HepG2 (cell line): ENCODE measurements around the gene ENTPD2. TPM values are rescaled to one million over a fixed set of nuclear protein-coding genes. Genes with fewer than 3 reads are reported as not detected.
A peak's percentile ranks its signal among the peaks of the same experiment; 100 is the strongest.

Experiments used
- IKZF5 ChIP-seq: IDR thresholded peaks from 2 replicates; pipeline ENCODE4 v1.6.1; 2018; ENCODE audit warnings: missing genetic modification reagents, mild to moderate bottlenecking, missing compliant biosample characterization
- MXD3 ChIP-seq: IDR thresholded peaks from 2 replicates; pipeline ENCODE4 v1.6.1; 2016; ENCODE audit warnings: mild to moderate bottlenecking, missing biosample characterization, missing genetic modification reagents
- PHF8 ChIP-seq: sonication (generic); formaldehyde crosslinking; IDR thresholded peaks from 2 replicates; pipeline ENCODE4 v1.5.0; 2020; ENCODE audit warnings: missing genetic modification reagents
- RAD21 ChIP-seq: fragments of 450-650 bp; formaldehyde crosslinking; IDR thresholded peaks from 2 replicates; pipeline ENCODE4 v1.5.0; 2020; ENCODE audit warnings: mild to moderate bottlenecking
- ZFYVE20 ChIP-seq: sonication (generic); formaldehyde crosslinking; IDR thresholded peaks from 2 replicates; pipeline ENCODE4 v1.8.0; 2023; ENCODE audit warnings: low read depth, mild to moderate bottlenecking, moderate library complexity, missing genetic modification reagents, borderline replicate concordance
- ZNF281 ChIP-seq: sonication (generic); formaldehyde crosslinking; IDR thresholded peaks from 2 replicates; pipeline ENCODE4 v1.4.0; 2020; ENCODE audit warnings: missing genetic modification reagents, borderline replicate concordance
- ZNF501 ChIP-seq: sonication (generic); formaldehyde crosslinking; IDR thresholded peaks from 2 replicates; pipeline ENCODE4 v1.5.1; 2020; ENCODE audit warnings: mild to moderate bottlenecking, moderate library complexity, missing genetic modification reagents
- ZNF512 ChIP-seq: sonication (generic); formaldehyde crosslinking; IDR thresholded peaks from 2 replicates; pipeline ENCODE4 v1.4.0; 2020; ENCODE audit warnings: mild to moderate bottlenecking, missing genetic modification reagents
- ZNF530 ChIP-seq: sonication (generic); formaldehyde crosslinking; IDR thresholded peaks from 2 replicates; pipeline ENCODE4 v1.5.0; 2020; ENCODE audit warnings: low read depth, mild to moderate bottlenecking, missing genetic modification reagents
- ZNF598 ChIP-seq: sonication (generic); formaldehyde crosslinking; IDR thresholded peaks from 2 replicates; pipeline ENCODE4 v1.5.1; 2020; ENCODE audit warnings: mild to moderate bottlenecking, missing genetic modification reagents, borderline replicate concordance
- polyA plus RNA-seq, 8 experiments: library from polyadenylated mRNA; depleted of rRNA in 3 of 8; stranded (reverse) in 7 of 8; unstranded in 1 of 8; fragments of >200 nt; fragmentation: Illumina TruSeq in 4 of 8; extraction: Trizol in 4 of 8; gene quantifications; 2 replicates each; pipeline versions ENCODE4 v1.2.1 to v1.2.3, GENCODE V29; 2011 to 2016; ENCODE audit warnings: low read depth in 4 of 8, missing spikeins in 1 of 8, mixed read lengths in 1 of 8; ENCODE audit not compliant: insufficient read depth in 1 of 8
- total RNA-seq, 5 experiments: library from RNA; depleted of rRNA; stranded (reverse); fragments of >200 nt; fragmentation: Illumina TruSeq; extraction: Trizol; gene quantifications; 2 replicates each; pipeline ENCODE4 v1.2.3, GENCODE V29; 2016; ENCODE audit warnings: low read depth in 1 of 5
- TF ChIP-seq, protein P1 (sequence below), 2 experiments: sonication (generic) in 1 of 2; formaldehyde crosslinking in 1 of 2; IDR thresholded peaks; 2 replicates each; pipeline versions ENCODE4 v1.6.1 to v1.9.0; 2014 to 2022; ENCODE audit warnings: antibody characterized with exemption in 1 of 2, borderline replicate concordance in 1 of 2, inconsistent platforms in 1 of 2, low read depth in 1 of 2, missing genetic modification reagents in 1 of 2

The ENTPD2 gene
- total and polyA plus RNA-seq, 2 of the 13 experiments (the other 11 are each of a cell fraction or from before 2014, with no cell fraction given): 0.95 to 3.2 TPM

- TF ChIP-seq ZNF512 (CRISPR knock-in tag) (0 out of 2 replicates have a peak, but pooled peaks have one; percentile 34), PHF8 (peak; percentile 64), MXD3 (CRISPR knock-in tag) (0 out of 2 replicates have a peak, but pooled peaks have one; percentile 31), ZFYVE20 (no peak), ZNF501 (CRISPR knock-in tag) (peak; percentile 52; the same call in 1 of the 2 replicates), ZNF281 (CRISPR knock-in tag) (0 out of 2 replicates have a peak, but pooled peaks have one; percentile 23), RAD21 (CRISPR knock-in tag) (peak; percentile 11; the same call in 1 of the 2 replicates), ZNF530 (CRISPR knock-in tag) (no peak), ZNF598 (CRISPR knock-in tag) (peak; percentile 83; the same call in 1 of the 2 replicates), IKZF5 (CRISPR knock-in tag) (peak; percentile 38; the same call in 1 of the 2 replicates)
- TF ChIP-seq, protein P1, sequence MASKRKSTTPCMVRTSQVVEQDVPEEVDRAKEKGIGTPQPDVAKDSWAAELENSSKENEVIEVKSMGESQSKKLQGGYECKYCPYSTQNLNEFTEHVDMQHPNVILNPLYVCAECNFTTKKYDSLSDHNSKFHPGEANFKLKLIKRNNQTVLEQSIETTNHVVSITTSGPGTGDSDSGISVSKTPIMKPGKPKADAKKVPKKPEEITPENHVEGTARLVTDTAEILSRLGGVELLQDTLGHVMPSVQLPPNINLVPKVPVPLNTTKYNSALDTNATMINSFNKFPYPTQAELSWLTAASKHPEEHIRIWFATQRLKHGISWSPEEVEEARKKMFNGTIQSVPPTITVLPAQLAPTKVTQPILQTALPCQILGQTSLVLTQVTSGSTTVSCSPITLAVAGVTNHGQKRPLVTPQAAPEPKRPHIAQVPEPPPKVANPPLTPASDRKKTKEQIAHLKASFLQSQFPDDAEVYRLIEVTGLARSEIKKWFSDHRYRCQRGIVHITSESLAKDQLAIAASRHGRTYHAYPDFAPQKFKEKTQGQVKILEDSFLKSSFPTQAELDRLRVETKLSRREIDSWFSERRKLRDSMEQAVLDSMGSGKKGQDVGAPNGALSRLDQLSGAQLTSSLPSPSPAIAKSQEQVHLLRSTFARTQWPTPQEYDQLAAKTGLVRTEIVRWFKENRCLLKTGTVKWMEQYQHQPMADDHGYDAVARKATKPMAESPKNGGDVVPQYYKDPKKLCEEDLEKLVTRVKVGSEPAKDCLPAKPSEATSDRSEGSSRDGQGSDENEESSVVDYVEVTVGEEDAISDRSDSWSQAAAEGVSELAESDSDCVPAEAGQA (IDR thresholded peaks at IDR 0.05; ENCODE audit: low read depth): no peak
- TF ChIP-seq, protein P1 (CRISPR knock-in tag; IDR thresholded peaks at IDR 0.05; ENCODE audit: borderline replicate concordance): no peak
Measured at GRCh38 chr9:137070906-137071275, 17.0 kb upstream of the ENTPD2 start (continued).
